SH-SY5Y (cell line): Measurements from ENCODE around the gene AK5.

ENCODE experiments used
- GATA2 ChIP-seq: IDR thresholded peaks from 2 replicates; pipeline ENCODE4 v1.6.1; 2011; ENCODE audit warnings: mild to moderate bottlenecking, low read depth, low read length
- GATA3 ChIP-seq: IDR thresholded peaks from 2 replicates; pipeline ENCODE4 v1.6.1; 2011; ENCODE audit warnings: low read depth, mild to moderate bottlenecking, low read length, moderate library complexity

DNA sequence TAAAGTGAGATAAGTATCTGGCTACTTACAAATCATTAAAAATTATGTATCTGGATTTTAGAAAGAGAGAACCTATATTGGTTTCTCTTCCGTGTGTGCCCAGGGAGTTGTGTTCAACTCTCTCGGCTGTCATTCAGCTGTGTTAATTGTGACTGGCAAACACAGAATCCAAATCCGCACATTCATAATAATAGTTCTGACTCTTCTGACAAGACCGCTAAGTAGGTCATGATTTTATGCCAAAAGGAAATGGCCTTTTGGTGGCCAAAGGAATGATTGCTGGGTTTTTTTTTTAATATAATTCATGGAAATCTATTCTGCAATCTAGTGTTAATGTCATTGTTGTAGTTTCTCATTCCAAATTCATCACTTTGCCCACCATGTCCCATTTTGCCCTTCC is 110.7 kb downstream of the AK5 start:
- TF ChIP-seq GATA3 (no peak), GATA2 (no peak)
